Activated T-helper 2 cell treated with anti-CD3 and anti-CD28 coated beads, Interferon-gamma antibody, Interleukin-2, Interleukin-4, amounts not matched to agents 10 μg/mL and 5 μg/mL and 100 μg/mL, durations not matched to agents 14 hours and 24 hours and 36 hours (primary cell): ENCODE results near the gene ORC5. TPM values are rescaled to one million over a fixed set of nuclear protein-coding genes. Genes with fewer than 3 reads are reported as not detected.

Experiments
- DNase-seq: peaks from one replicate; pipeline ENCODE4 v3.0.0; 2021; ENCODE audit warnings: low spot score
- H3K27ac Mint-ChIP-seq: one replicate; pipeline ENCODE4 v1.8.0; 2021; ENCODE audit warnings: mixed read lengths
- H3K27me3 Mint-ChIP-seq: one replicate; pipeline ENCODE4 v1.8.0; 2021; ENCODE audit warnings: low read depth, mixed read lengths
- H3K36me3 Mint-ChIP-seq: one replicate; pipeline ENCODE4 v1.8.0; 2021; ENCODE audit warnings: low read depth, mixed read lengths
- H3K4me1 Mint-ChIP-seq: one replicate; pipeline ENCODE4 v1.8.0; 2021; ENCODE audit warnings: low read depth, mixed read lengths
- H3K4me3 Mint-ChIP-seq: one replicate; pipeline ENCODE4 v1.8.0; 2021; ENCODE audit warnings: low read depth, mild to moderate bottlenecking, moderate library complexity, mixed read lengths
- H3K9me3 Mint-ChIP-seq: one replicate; pipeline ENCODE4 v1.8.0; 2021; ENCODE audit warnings: mixed read lengths
- intact Hi-C: fragments of 100-400 bp; cut with micrococcal nuclease; formaldehyde crosslinking; loops from one replicate; pipeline ENCODE4 v1.15.1; 2023
- total RNA-seq: library from RNA; stranded (reverse); gene quantifications from 2 replicates; pipeline ENCODE4 v1.2.3, GENCODE V29; 2022

ORC5 gene
- total RNA-seq, 1 donor from 2014 or later: 25.0 TPM

GRCh38 chr7:104137511-104137910 is 70.3 kb downstream of the ORC5 start:
- DNase-seq: no peak
- peaks cover 29% of the 10 kb centered on the region for H3K36me3 Mint-ChIP-seq
- H3K9me3 Mint-ChIP-seq: no peaks in the 10 kb centered on the region
- no peaks in the 10 kb centered on the region for H3K27me3 Mint-ChIP-seq
- H3K4me1 Mint-ChIP-seq: peaks cover 14% of the 10 kb centered on the region
- no peak overlapping the region for H3K4me3 Mint-ChIP-seq
- intact Hi-C loops: loop anchor here (5.0 kb wide), 2 partner anchors 70 to 820 kb away; partner anchors contain the start of gene ORC5
- H3K27ac Mint-ChIP-seq: peak overlapping the region; percentile 61

- no peaks in the 10 kb centered on the region for H3K9me3 Mint-ChIP-seq
- H3K4me3 Mint-ChIP-seq: no peak overlapping the region
- no peak for DNase-seq
- H3K36me3 Mint-ChIP-seq: peaks cover 28% of the 10 kb centered on the region
- H3K4me1 Mint-ChIP-seq: peaks cover 14% of the 10 kb centered on the region
- no peak overlapping the region for H3K27ac Mint-ChIP-seq
- no peaks in the 10 kb centered on the region for H3K27me3 Mint-ChIP-seq
- intact Hi-C loops: loop anchor here (5.0 kb wide), 2 partner anchors 70 to 820 kb away; partner anchors contain the start of gene ORC5
Measured at GRCh38 chr7:104136981-104137380, 70.8 kb downstream of the ORC5 start.

GRCh38 chr7:104136561-104136960 is 71.3 kb downstream of the ORC5 start:
- intact Hi-C loops: loop anchor here (5.0 kb wide), 2 partner anchors 71 to 821 kb away; partner anchors contain the start of gene ORC5
- Mint-ChIP-seq H3K4me1 (peaks cover 14% of the 10 kb centered on the region), H3K27ac (peak overlapping the region; percentile 93), H3K4me3 (no peak overlapping the region), H3K27me3 (no peaks in the 10 kb centered on the region), H3K36me3 (peaks cover 28% of the 10 kb centered on the region), H3K9me3 (no peaks in the 10 kb centered on the region)
- no peak for DNase-seq

- no peaks in the 10 kb centered on the region for H3K9me3 Mint-ChIP-seq
- intact Hi-C loops: loop anchor here (5.0 kb wide), 2 partner anchors 71 to 821 kb away; partner anchors contain the start of gene ORC5
- peaks cover 14% of the 10 kb centered on the region for H3K4me1 Mint-ChIP-seq
- DNase-seq: no peak
- H3K27ac Mint-ChIP-seq: peak overlapping the region; percentile 93
- H3K27me3 Mint-ChIP-seq: no peaks in the 10 kb centered on the region
- H3K36me3 Mint-ChIP-seq: peaks cover 27% of the 10 kb centered on the region
- no peak overlapping the region for H3K4me3 Mint-ChIP-seq
Measured at GRCh38 chr7:104135760-104136558, 71.9 kb downstream of the ORC5 start.

GRCh38 chr7:104133238-104133637 is 74.6 kb downstream of the ORC5 start:
- no peaks in the 10 kb centered on the region for H3K27me3 Mint-ChIP-seq

GRCh38 chr7:104130726-104131125 is 77.1 kb downstream of the ORC5 start:
- DNase-seq: no peak
- Mint-ChIP-seq H3K4me1 (peaks cover 2% of the 10 kb centered on the region), H3K4me3 (no peak overlapping the region), H3K27me3 (no peaks in the 10 kb centered on the region), H3K27ac (no peak overlapping the region), H3K36me3 (peaks cover 34% of the 10 kb centered on the region), H3K9me3 (no peaks in the 10 kb centered on the region)
- intact Hi-C loops: no loop called here

More at GRCh38 chr7:104133238-104133637, 74.6 kb downstream of the ORC5 start:
- no peaks in the 10 kb centered on the region for H3K9me3 Mint-ChIP-seq
- H3K36me3 Mint-ChIP-seq: peaks cover 35% of the 10 kb centered on the region
- intact Hi-C loops: no loop called here
- peaks cover 14% of the 10 kb centered on the region for H3K4me1 Mint-ChIP-seq
- no peak for DNase-seq
- no peak overlapping the region for H3K4me3 Mint-ChIP-seq
- no peak overlapping the region for H3K27ac Mint-ChIP-seq

- Mint-ChIP-seq H3K36me3 (peaks cover 40% of the 10 kb centered on the region), H3K4me1 (no peaks in the 10 kb centered on the region), H3K4me3 (no peak overlapping the region), H3K9me3 (no peaks in the 10 kb centered on the region), H3K27ac (no peak overlapping the region), H3K27me3 (no peaks in the 10 kb centered on the region)
- no peak for DNase-seq
- intact Hi-C loops: no loop called here
Measured at GRCh38 chr7:104127204-104127603, 80.6 kb downstream of the ORC5 start.

GRCh38 chr7:104126411-104126841 is 81.4 kb downstream of the ORC5 start:
- H3K27me3 Mint-ChIP-seq: no peaks in the 10 kb centered on the region
- H3K36me3 Mint-ChIP-seq: peaks cover 40% of the 10 kb centered on the region
- intact Hi-C loops: no loop called here
- H3K9me3 Mint-ChIP-seq: no peaks in the 10 kb centered on the region
- H3K27ac Mint-ChIP-seq: no peak overlapping the region
- H3K4me1 Mint-ChIP-seq: no peaks in the 10 kb centered on the region
- no peak overlapping the region for H3K4me3 Mint-ChIP-seq
- DNase-seq: no peak

GRCh38 chr7:104124893-104125477 is 82.8 kb downstream of the ORC5 start:
- H3K4me1 Mint-ChIP-seq: no peaks in the 10 kb centered on the region
- DNase-seq: no peak
- peaks cover 25% of the 10 kb centered on the region for H3K36me3 Mint-ChIP-seq
- no peaks in the 10 kb centered on the region for H3K27me3 Mint-ChIP-seq
- H3K27ac Mint-ChIP-seq: no peak overlapping the region
- intact Hi-C loops: no loop called here
- H3K9me3 Mint-ChIP-seq: no peaks in the 10 kb centered on the region
- no peak overlapping the region for H3K4me3 Mint-ChIP-seq

- Mint-ChIP-seq H3K4me1 (no peaks in the 10 kb centered on the region), H3K27ac (no peak overlapping the region), H3K9me3 (no peaks in the 10 kb centered on the region), H3K36me3 (peaks cover 24% of the 10 kb centered on the region), H3K27me3 (no peaks in the 10 kb centered on the region), H3K4me3 (no peak overlapping the region)
- no peak for DNase-seq
- intact Hi-C loops: no loop called here
Measured at GRCh38 chr7:104124469-104124868, 83.3 kb downstream of the ORC5 start.

- H3K36me3 Mint-ChIP-seq: peaks cover 19% of the 10 kb centered on the region
Measured at GRCh38 chr7:104123786-104124185, 84.0 kb downstream of the ORC5 start.

GRCh38 chr7:104113788-104114187 is 94.0 kb downstream of the ORC5 start:
- H3K9me3 Mint-ChIP-seq: no peaks in the 10 kb centered on the region
- H3K36me3 Mint-ChIP-seq: no peaks in the 10 kb centered on the region
- no peaks in the 10 kb centered on the region for H3K4me1 Mint-ChIP-seq
- H3K27ac Mint-ChIP-seq: no peak overlapping the region
- H3K4me3 Mint-ChIP-seq: no peak overlapping the region
- intact Hi-C loops: no loop called here
- peaks cover 21% of the 10 kb centered on the region for H3K27me3 Mint-ChIP-seq
- no peak for DNase-seq

More at GRCh38 chr7:104123786-104124185, 84.0 kb downstream of the ORC5 start:
- H3K4me3 Mint-ChIP-seq: no peak overlapping the region
- no peak overlapping the region for H3K27ac Mint-ChIP-seq
- no peaks in the 10 kb centered on the region for H3K4me1 Mint-ChIP-seq
- no peak for DNase-seq
- H3K9me3 Mint-ChIP-seq: no peaks in the 10 kb centered on the region
- intact Hi-C loops: no loop called here
- no peaks in the 10 kb centered on the region for H3K27me3 Mint-ChIP-seq

GRCh38 chr7:104112623-104113022 is 95.2 kb downstream of the ORC5 start:
- H3K4me1 Mint-ChIP-seq: no peaks in the 10 kb centered on the region
- intact Hi-C loops: no loop called here
- no peaks in the 10 kb centered on the region for H3K9me3 Mint-ChIP-seq
- H3K27me3 Mint-ChIP-seq: peaks cover 21% of the 10 kb centered on the region
- H3K27ac Mint-ChIP-seq: no peak overlapping the region
- H3K36me3 Mint-ChIP-seq: no peaks in the 10 kb centered on the region
- no peak overlapping the region for H3K4me3 Mint-ChIP-seq
- no peak for DNase-seq
